PC-9 (cell line): ENCODE data around the gene ANKLE1.

Source experiments
- CTCF ChIP-seq: fragments of 200-600 bp; sonication (generic); conservative IDR thresholded peaks from 2 replicates; pipeline ENCODE4 v1.6.1; 2017; ENCODE audit warnings: mixed run types, antibody characterized with exemption, mild to moderate bottlenecking, moderate library complexity
- EZH2 ChIP-seq: fragments of 200-600 bp; sonication (generic); IDR thresholded peaks from 2 replicates; pipeline ENCODE4 v1.8.0; 2017; ENCODE audit warnings: antibody characterized with exemption, low read depth

GRCh38 chr19:17309965-17310461 lies 28.3 kb downstream of the ANKLE1 start:
- no peak for TF ChIP-seq CTCF
- no peak for TF ChIP-seq EZH2
